H1 (cell line): Measurements from ENCODE around the gene HPX. TPM values are rescaled to one million over a fixed set of nuclear protein-coding genes. Genes with fewer than 3 reads are reported as not detected.

Experiments used
- CTCF ChIA-PET: fragments of 300-600 bp; sonication (Branson Sonifier 250); formaldehyde crosslinking; loops from one replicate; lab custom pipeline; 2021; ENCODE audit not compliant: partially characterized antibody; lab: Charles Lee
- POLR2A ChIA-PET: fragments of 300-600 bp; sonication (Branson Sonifier 250); formaldehyde crosslinking; loops from one replicate; lab custom pipeline; 2021; ENCODE audit warnings: inconsistent platforms; ENCODE audit not compliant: partially characterized antibody; lab: Charles Lee
- DNase-seq, 2 experiments: peaks; one replicate each; pipeline versions ENCODE4 v3.0.0 to v3.0.0-alpha.2; 2010 to 2022; ENCODE audit warnings: low spot score in 2 of 2, low read depth in 1 of 2, mixed read lengths in 1 of 2
- FAIRE-seq: peaks from 2 replicates; lab custom pipeline; 2011; peaks lifted over from hg19 to GRCh38; lab: Jason Lieb, UNC
- H2AFZ ChIP-seq: 2 replicates; pipeline ENCODE4 v1.8.1; 2012; ENCODE audit warnings: low read length, inconsistent platforms
- H2AK5ac ChIP-seq: 2 replicates; pipeline ENCODE4 v1.6.1; 2013; ENCODE audit warnings: low read depth, low read length
- H2BK120ac ChIP-seq: replicated peaks from 2 replicates; pipeline ENCODE3; 2013; ENCODE audit warnings: low read depth, low read length, inconsistent platforms
- H2BK12ac ChIP-seq: 2 replicates; pipeline ENCODE4 v1.6.1; 2013; ENCODE audit warnings: low read depth, low read length
- H2BK15ac ChIP-seq: 2 replicates; pipeline ENCODE4 v1.6.1; 2013; ENCODE audit warnings: low read length
- H2BK20ac ChIP-seq: 2 replicates; pipeline ENCODE4 v1.6.1; 2013; ENCODE audit warnings: low read length
- H2BK5ac ChIP-seq: 2 replicates; pipeline ENCODE4 v1.6.1; 2013; ENCODE audit warnings: low read depth, low read length
- H3K14ac ChIP-seq: 2 replicates; pipeline ENCODE4 v1.6.1; 2013; ENCODE audit warnings: inconsistent platforms; ENCODE audit not compliant: insufficient read length
- H3K18ac ChIP-seq: 2 replicates; pipeline ENCODE4 v1.6.1; 2013; ENCODE audit warnings: low read length; ENCODE audit errors: extremely low read depth
- H3K23ac ChIP-seq: 2 replicates; pipeline ENCODE4 v1.6.1; 2013; ENCODE audit warnings: inconsistent platforms; ENCODE audit not compliant: insufficient read length
- H3K23me2 ChIP-seq: 2 replicates; pipeline ENCODE4 v1.6.1; 2013; ENCODE audit warnings: low read depth, low read length
- H3K27ac ChIP-seq: 2 replicates; pipeline ENCODE4 v1.6.1; 2011; ENCODE audit warnings: low read depth, low read length, inconsistent platforms
- H3K27me3 ChIP-seq, 4 experiments: replicated peaks in 1 of 4; 1 replicate in 1 of 4; 2 replicates in 3 of 4; pipeline versions ENCODE4 v1.6.1 to v1.8.1; 2011 to 2013; ENCODE audit warnings: low read length in 3 of 4, mild to moderate bottlenecking in 3 of 4, inconsistent platforms in 2 of 4, mixed read lengths in 2 of 4, moderate library complexity in 1 of 4; ENCODE audit not compliant: control insufficient read depth in 3 of 4, insufficient read depth in 3 of 4; ENCODE audit errors: extremely low read depth in 1 of 4
- H3K36me3 ChIP-seq, 4 experiments: 2 replicates each; pipeline versions ENCODE4 v1.6.1 to v1.8.1; 2011 to 2013; ENCODE audit warnings: mild to moderate bottlenecking in 4 of 4, low read length in 3 of 4, moderate library complexity in 2 of 4, control low read depth in 1 of 4, inconsistent platforms in 1 of 4; ENCODE audit not compliant: insufficient read depth in 4 of 4, control insufficient read depth in 2 of 4
- H3K4ac ChIP-seq: replicated peaks from 2 replicates; pipeline ENCODE3; 2013; ENCODE audit warnings: low read length, low read depth, mixed read lengths, inconsistent platforms; ENCODE audit not compliant: insufficient read length
- H3K4me1 ChIP-seq, 4 experiments: replicated peaks in 1 of 4; 1 replicate in 1 of 4; 2 replicates in 3 of 4; pipeline versions ENCODE4 v1.6.1 to v1.8.1; 2011 to 2013; ENCODE audit warnings: low read length in 3 of 4, inconsistent platforms in 2 of 4, mixed read lengths in 1 of 4; ENCODE audit not compliant: insufficient read depth in 4 of 4, control insufficient read depth in 3 of 4
- H3K4me2 ChIP-seq, 2 experiments: 2 replicates each; pipeline versions ENCODE4 v1.6.1 to v1.8.1; 2011 to 2013; ENCODE audit warnings: low read depth in 2 of 2, low read length in 2 of 2, control low read depth in 1 of 2, inconsistent platforms in 1 of 2, mild to moderate bottlenecking in 1 of 2; ENCODE audit not compliant: insufficient read depth in 1 of 2
- H3K4me3 ChIP-seq, 4 experiments: fragments of 200-600, 300-600 bp in 1 of 4; sonication (generic), shearing (Covaris generic), sonication (Bioruptor Twin) in 1 of 4; 2 replicates each; pipeline versions ENCODE4 v1.5.1 to v1.8.1; 2011 to 2016; ENCODE audit warnings: low read length in 4 of 4, low read depth in 3 of 4, control low read depth in 2 of 4, inconsistent platforms in 2 of 4, mild to moderate bottlenecking in 2 of 4, mixed read lengths in 1 of 4, moderate library complexity in 1 of 4; ENCODE audit not compliant: insufficient read depth in 2 of 4; ENCODE audit errors: extremely low read depth in 1 of 4
- H3K56ac ChIP-seq: replicated peaks from 2 replicates; pipeline ENCODE3; 2013; ENCODE audit warnings: low read depth, mild to moderate bottlenecking, mixed read lengths, low read length, inconsistent platforms; ENCODE audit not compliant: insufficient read length
- H3K79me1 ChIP-seq: 2 replicates; pipeline ENCODE4 v1.6.1; 2013; ENCODE audit warnings: low read depth, low read length, control low read depth
- H3K79me2 ChIP-seq, 2 experiments: 2 replicates each; pipeline versions ENCODE4 v1.6.1 to v1.8.1; 2012 to 2013; ENCODE audit warnings: low read length in 2 of 2, mild to moderate bottlenecking in 2 of 2, inconsistent platforms in 1 of 2; ENCODE audit not compliant: insufficient read depth in 2 of 2, control insufficient read depth in 1 of 2
- H3K9ac ChIP-seq, 4 experiments: replicated peaks in 1 of 4; 1 replicate in 1 of 4; 2 replicates in 3 of 4; pipeline versions ENCODE4 v1.6.1 to v1.8.1; 2011 to 2013; ENCODE audit warnings: low read depth in 3 of 4, low read length in 3 of 4, control low read depth in 2 of 4, mild to moderate bottlenecking in 2 of 4, moderate library complexity in 2 of 4, inconsistent platforms in 1 of 4; ENCODE audit errors: extremely low read depth in 1 of 4
- H3K9me3 ChIP-seq, 2 experiments: 2 replicates each; pipeline versions ENCODE4 v1.6.1 to v1.8.1; 2012 to 2013; ENCODE audit warnings: mild to moderate bottlenecking in 2 of 2, moderate library complexity in 2 of 2, control low read depth in 1 of 2, inconsistent platforms in 1 of 2, low read depth in 1 of 2, low read length in 1 of 2, mixed read lengths in 1 of 2; ENCODE audit not compliant: insufficient read depth in 2 of 2
- H4K20me1 ChIP-seq, 2 experiments: replicated peaks in 1 of 2; 2 replicates each; pipeline versions ENCODE3 to v1.8.1; 2011 to 2013; ENCODE audit warnings: inconsistent platforms in 2 of 2, low read length in 2 of 2, mild to moderate bottlenecking in 1 of 2; ENCODE audit not compliant: insufficient read depth in 2 of 2, control insufficient read depth in 1 of 2
- H4K5ac ChIP-seq: 2 replicates; pipeline ENCODE4 v1.6.1; 2013; ENCODE audit warnings: low read length, low read depth, mixed read lengths, inconsistent platforms; ENCODE audit not compliant: insufficient read length
- H4K8ac ChIP-seq: 2 replicates; pipeline ENCODE4 v1.8.0; 2013; ENCODE audit warnings: mild to moderate bottlenecking, moderate library complexity, low read length, inconsistent platforms; ENCODE audit not compliant: insufficient read depth; ENCODE audit errors: extremely low read depth
- H4K91ac ChIP-seq: replicated peaks from 2 replicates; pipeline ENCODE3; 2013; ENCODE audit warnings: low read length, mixed read lengths, inconsistent platforms; ENCODE audit not compliant: insufficient read length
- CHD1 ChIP-seq: IDR thresholded peaks from 2 replicates; pipeline ENCODE4 v1.6.1; 2012; ENCODE audit warnings: low read depth, low read length, improper control_type of control experiment
- EZH2 ChIP-seq: fragments of 200-600 bp; sonication (generic); IDR thresholded peaks from 2 replicates; pipeline ENCODE4 v1.7.1; 2012; ENCODE audit warnings: low read depth, mild to moderate bottlenecking, moderate library complexity, low read length, inconsistent platforms; ENCODE audit not compliant: severe bottlenecking
- HDAC6 ChIP-seq: IDR thresholded peaks from one replicate; pipeline ENCODE4 v1.7.1; 2012; ENCODE audit warnings: low read depth, mild to moderate bottlenecking, inconsistent platforms, low read length, moderate library complexity
- KDM1A ChIP-seq: fragments of 200-600, 300-600 bp; sonication (generic); IDR thresholded peaks from 2 replicates; pipeline ENCODE4 v1.7.1; 2016; ENCODE audit warnings: mild to moderate bottlenecking, low read length, borderline replicate concordance
- RAD21 ChIP-seq, 2 experiments: IDR thresholded peaks in 1 of 2; conservative IDR thresholded peaks in 1 of 2; 2 replicates each; pipeline ENCODE4 v1.6.1; 2011; ENCODE audit warnings: low read depth in 2 of 2, low read length in 2 of 2, improper control_type of control experiment in 1 of 2, inconsistent platforms in 1 of 2, mild to moderate bottlenecking in 1 of 2, moderate library complexity in 1 of 2
- RBBP5 ChIP-seq: IDR thresholded peaks from 2 replicates; pipeline ENCODE4 v1.7.1; 2012; ENCODE audit warnings: low read depth, mild to moderate bottlenecking, inconsistent platforms, low read length, moderate library complexity, borderline replicate concordance
- RNF2 ChIP-seq: fragments of 200-900, 300-1000 bp; sonication (generic); IDR thresholded peaks from 2 replicates; pipeline ENCODE4 v1.7.1; 2016; ENCODE audit warnings: borderline replicate concordance, low read depth, mild to moderate bottlenecking, antibody characterized with exemption, low read length; ENCODE audit not compliant: poor library complexity, severe bottlenecking; ENCODE audit errors: missing control alignments
- RXRA ChIP-seq: IDR thresholded peaks from 2 replicates; pipeline ENCODE4 v1.6.1; 2011; ENCODE audit warnings: low read depth, mild to moderate bottlenecking, low read length, moderate library complexity; ENCODE audit not compliant: insufficient read depth
- TAF1 ChIP-seq: IDR thresholded peaks from 2 replicates; pipeline ENCODE4 v1.6.1; 2011; ENCODE audit warnings: mild to moderate bottlenecking, low read depth, low read length
- TAF7 ChIP-seq: optimal IDR thresholded peaks from 2 replicates; pipeline ENCODE3; 2011; ENCODE audit warnings: low read depth, mild to moderate bottlenecking, inconsistent platforms, low read length, moderate library complexity, borderline replicate concordance
- YY1 ChIP-seq: IDR thresholded peaks from 2 replicates; pipeline ENCODE4 v1.6.1; 2011; ENCODE audit warnings: low read depth, mild to moderate bottlenecking, low read length
- WGBS, 2 experiments: shearing (Covaris generic) in 1 of 2; methylation state at CpG; one replicate each; pipeline versions ENCODE4 v1.1.6 to v1.1.7; 2013 to 2015; ENCODE audit warnings: low lambda C conversion rate in 2 of 2, mixed read lengths in 2 of 2, inconsistent platforms in 1 of 2, low coverage in 1 of 2, missing lambda C conversion rate in 1 of 2; ENCODE audit not compliant: insufficient replicate concordance in 2 of 2, insufficient coverage in 1 of 2, insufficient read length in 1 of 2; ENCODE audit errors: extremely low coverage in 1 of 2, missing lambda C conversion rate in 1 of 2; 5-methylcytosine and 5-hydroxymethylcytosine counted together
- polyA plus RNA-seq, 7 experiments: library from polyadenylated mRNA; depleted of rRNA in 3 of 7; stranded (reverse) in 5 of 7; unstranded in 2 of 7; fragments of >200 nt in 5 of 7; fragments of 200-250 nt in 2 of 7; gene quantifications; 1 replicate in 5 of 7; 2 replicates in 1 of 7; 4 replicates in 1 of 7; pipeline versions ENCODE4 v1.2.1 to v1.2.3, GENCODE V29; 2011 to 2013; ENCODE audit warnings: missing spikeins in 2 of 7, mixed read lengths in 2 of 7
- total RNA-seq: library from RNA; stranded (reverse); fragmentation: NEBNext Ultra II Directional; extraction: Animal tissue kit (Norgen Biotek cat#: 25700); gene quantifications from 2 replicates; pipeline ENCODE4 v1.2.1, GENCODE V29; 2021

Gene HPX
- total and polyA plus RNA-seq, 2 of the 8 experiments (the other 6 are each of a cell fraction or from before 2014, with no cell fraction given): 0.80 to 0.97 TPM

- CTCF ChIA-PET: interaction anchor here (0.7 to 11.0 kb wide), 5 partner anchors 8 to 77 kb away, joined by 3 to 179 read pairs (median 7); partner anchors contain the start of gene HPX
- Histone ChIP-seq H3K4me1 (no peaks in the 10 kb centered on the region), H3K79me1 (no peaks in the 10 kb centered on the region; the same call in 1 of the 2 replicates), H3K79me2 (no peaks in the 10 kb centered on the region), H3K56ac (no peak overlapping the region), H3K4ac (no peak overlapping the region), H2BK120ac (no peak overlapping the region), H2AFZ (no peak overlapping the region), H4K8ac (no peak overlapping the region), H2BK15ac (no peak overlapping the region), H3K14ac (no peak overlapping the region), H2BK20ac (no peak overlapping the region), H4K20me1 (no peaks in the 10 kb centered on the region), H4K91ac (no peak overlapping the region), H3K4me3 (no peak overlapping the region), H3K23me2 (no peaks in the 10 kb centered on the region; the same call in 1 of the 2 replicates), H3K23ac (no peak overlapping the region), H2BK12ac (no peak overlapping the region), H4K5ac (no peak overlapping the region), H3K27ac (no peak overlapping the region), H2BK5ac (no peak overlapping the region), H3K18ac (no peak overlapping the region), H3K9ac (no peak overlapping the region), H3K4me2 (no peak overlapping the region), H3K27me3 (no peaks in the 10 kb centered on the region), H3K9me3 (no peaks in the 10 kb centered on the region), H2AK5ac (no peak overlapping the region), H3K36me3 (peaks cover 0 to 12% (median 3%) of the 10 kb centered on the region in 4 experiments; a peak in 2 of 8 replicates)
- POLR2A ChIA-PET: interaction anchor here (4.6 kb wide), 1 partner anchor 17 kb away, joined by 12 read pairs; the partner anchor contains the start of gene TRIM3
- WGBS, 2 experiments: 93% methylated on average over 55 of the region's 56 CpGs; no CpG with 5 or more reads in 1 of the 2 experiments
- no peak for DNase-seq
- FAIRE-seq: no peak
- TF ChIP-seq HDAC6: no peak
- TF ChIP-seq RXRA: no peak
- no peak for TF ChIP-seq KDM1A
- no peak for TF ChIP-seq EZH2
- TF ChIP-seq CHD1: no peak
- no peak for TF ChIP-seq RAD21 (IDR thresholded peaks at IDR 0.05 in 1 of 2, conservative IDR thresholded peaks at IDR 0.05 in 1 of 2; ENCODE audit: low read depth in 2 of 2, low read length in 2 of 2)
- TF ChIP-seq RNF2: no peak
- no peak for TF ChIP-seq TAF1
- TF ChIP-seq YY1: no peak
- no peak for TF ChIP-seq TAF7
- TF ChIP-seq RBBP5: no peak
Observed at GRCh38 chr11:6456361-6457073, 15.7 kb upstream of the HPX start.
